Middle frontal gyrus (tissue), 1 donor: ENCODE results near the gene HOXD12.

Source experiments
- DNase-seq: peaks from one replicate; pipeline ENCODE4 v3.0.0-alpha.2; 2015; ENCODE audit warnings: low spot score; ENCODE audit errors: extremely low spot score

The HOXD12 gene

DNA sequence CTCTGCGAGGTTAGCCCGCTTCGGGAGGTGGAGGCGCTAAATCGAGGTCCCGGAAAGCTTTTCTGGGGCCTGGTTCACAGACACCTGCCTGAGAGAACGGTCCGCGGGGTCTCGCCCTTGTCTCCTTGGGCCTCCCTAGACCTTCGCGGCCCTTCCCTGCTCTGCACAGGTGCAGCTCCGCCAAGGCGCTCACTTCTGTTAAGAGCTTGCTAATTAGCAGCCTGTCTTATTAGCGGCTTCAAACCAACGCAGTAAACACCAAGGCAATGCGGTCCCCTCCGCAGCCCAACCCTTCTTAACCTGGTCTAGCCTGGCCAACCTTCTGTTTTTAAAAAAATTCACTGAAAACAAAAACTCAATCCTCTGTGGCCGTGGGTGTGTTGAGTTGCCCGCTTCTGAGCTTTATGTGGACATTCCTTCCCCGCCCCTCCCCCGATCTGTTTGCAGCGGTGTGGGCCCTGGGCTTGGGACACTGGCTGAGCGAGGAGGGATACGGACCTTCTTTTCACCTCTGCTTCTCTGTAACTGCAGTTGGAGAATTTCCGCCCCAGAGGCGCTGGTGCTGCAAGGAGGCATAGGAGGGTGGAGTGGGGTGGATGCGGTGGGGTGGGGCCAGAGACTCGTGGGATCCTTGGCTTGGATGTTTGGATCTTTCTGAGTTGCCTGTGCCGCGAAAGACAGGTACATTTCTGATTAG is 48.4 kb downstream of the HOXD12 start:
- DNase-seq = no peak

DNA sequence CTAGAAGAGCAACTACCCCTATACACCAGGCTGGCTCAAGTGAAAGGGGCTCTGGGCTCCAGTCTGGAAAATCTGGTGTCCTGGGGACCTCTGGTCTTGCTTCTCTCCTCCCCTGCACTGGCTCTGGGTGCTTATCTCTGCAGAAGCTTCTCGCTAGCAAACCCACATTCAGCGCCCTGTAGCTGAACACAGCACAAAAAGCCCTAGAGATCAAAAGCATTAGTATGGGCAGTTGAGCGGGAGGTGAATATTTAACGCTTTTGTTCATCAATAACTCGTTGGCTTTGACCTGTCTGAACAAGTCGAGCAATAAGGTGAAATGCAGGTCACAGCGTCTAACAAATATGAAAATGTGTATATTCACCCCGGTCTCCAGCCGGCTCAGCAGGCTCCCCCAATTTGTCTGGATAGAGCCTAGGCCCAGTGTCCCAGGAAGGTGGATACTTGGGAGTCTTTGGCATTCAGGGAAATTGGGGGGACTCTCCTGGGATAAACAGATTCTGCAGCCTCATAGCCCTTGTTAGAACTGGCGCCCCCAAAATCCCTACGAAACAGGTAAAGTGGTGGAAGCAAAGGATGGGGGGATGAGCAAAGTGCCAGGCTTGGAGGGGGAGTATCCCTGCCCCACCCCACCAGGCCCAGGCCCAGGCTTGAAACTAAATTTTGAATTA is 49.3 kb downstream of the HOXD12 start:
- no peak for DNase-seq

DNA sequence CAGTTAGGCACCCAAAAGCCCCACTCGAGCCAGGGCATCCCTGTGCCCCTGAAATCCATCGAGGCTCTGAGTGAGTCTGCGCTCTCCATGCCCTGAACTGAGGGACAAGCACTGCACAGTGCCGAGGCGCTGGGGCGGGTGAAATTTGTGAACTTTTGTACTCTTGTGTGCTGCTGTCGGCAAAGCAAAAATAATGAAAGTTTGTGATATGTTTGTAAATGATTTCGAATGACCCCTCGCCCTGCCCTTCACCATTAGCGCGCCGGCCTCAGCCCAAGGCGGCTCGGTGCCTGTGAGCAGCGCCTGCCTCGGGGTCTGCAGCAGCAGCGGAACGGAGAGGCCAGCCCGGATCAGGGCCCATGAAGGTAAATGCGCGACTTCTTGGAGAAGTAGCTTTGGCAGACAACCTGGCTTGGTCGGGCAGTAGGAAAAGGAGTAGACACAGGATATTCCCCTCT is 49.9 kb downstream of the HOXD12 start:
- DNase-seq = no peak

GRCh38 chr2:176149939-176150583 is 50.5 kb downstream of the HOXD12 start:
- no peak for DNase-seq

GRCh38 chr2:176150584-176151441 is 51.2 kb downstream of the HOXD12 start:
- DNase-seq = no peak

DNA sequence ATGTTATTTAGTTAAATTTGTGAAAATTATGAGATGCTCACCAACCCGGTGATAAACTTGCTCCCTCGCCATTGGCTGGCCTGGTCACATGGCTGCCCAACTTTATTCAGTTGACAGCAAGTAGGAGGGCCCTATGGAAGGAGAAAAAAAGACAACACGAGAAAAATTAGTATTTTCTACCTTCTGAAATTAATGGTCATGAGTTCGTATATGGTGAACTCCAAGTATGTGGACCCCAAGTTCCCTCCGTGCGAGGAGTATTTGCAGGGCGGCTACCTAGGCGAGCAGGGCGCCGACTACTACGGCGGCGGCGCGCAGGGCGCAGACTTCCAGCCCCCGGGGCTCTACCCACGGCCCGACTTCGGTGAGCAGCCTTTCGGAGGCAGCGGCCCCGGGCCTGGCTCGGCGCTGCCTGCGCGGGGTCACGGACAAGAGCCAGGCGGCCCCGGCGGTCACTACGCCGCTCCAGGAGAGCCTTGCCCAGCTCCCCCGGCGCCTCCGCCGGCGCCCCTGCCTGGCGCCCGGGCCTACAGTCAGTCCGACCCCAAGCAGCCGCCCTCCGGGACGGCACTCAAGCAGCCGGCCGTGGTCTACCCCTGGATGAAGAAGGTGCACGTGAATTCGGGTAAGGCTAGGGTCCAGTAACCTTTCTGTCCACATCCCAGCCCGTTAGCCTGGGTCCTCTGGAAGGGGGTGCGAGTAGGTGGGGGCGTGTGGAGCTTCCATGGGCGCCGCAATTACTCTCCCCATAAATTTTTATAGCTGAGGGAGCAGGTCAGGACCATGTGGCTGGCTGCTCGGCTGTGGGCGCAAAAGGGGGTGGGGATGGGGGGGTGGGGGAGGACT is 52.1 kb downstream of the HOXD12 start, which contains the start of gene HOXD4:
TSS of gene HOXD4 (plus strand) at position 109 of the 846 bp plus-strand sequence. CDS start at position 193, 84 bp downstream.
- no peak for DNase-seq
